ENCODE results near the gene DNAH10. TPM values are rescaled to one million over a fixed set of nuclear protein-coding genes. Genes with fewer than 3 reads are reported as not detected.

Gene DNAH10
- total and polyA plus RNA-seq, 2 of the 4 experiments (the other 2 are of a cell fraction), result 0.18 to 0.22 TPM

GRCh38 chr12:123741937-123742572 is 20.0 kb upstream of the DNAH10 start:
- Histone ChIP-seq H3K4me2 (ENCODE audit: low read depth, low read length) (no peak overlapping the region), H2BK120ac (ENCODE audit: low read depth, low read length) (no peak overlapping the region), H2AK9ac (replicated peaks; ENCODE audit: low read depth, low read length, poor library complexity) (no peak overlapping the region), H3K23ac (ENCODE audit: low read depth, low read length) (no peak overlapping the region), H4K8ac (ENCODE audit: low read depth in 2 of 2, low read length in 2 of 2) (no peak overlapping the region), H3K79me1 (ENCODE audit: low read depth in 1 of 2, low read length in 2 of 2) (no peaks in the 10 kb centered on the region; a peak in 3 of 4 replicates), H3K14ac (replicated peaks; ENCODE audit: low read depth, low read length) (no peak overlapping the region), H3K36me3 (ENCODE audit: control insufficient read depth, insufficient read depth, low read length) (peaks cover 36% of the 10 kb centered on the region), H2BK20ac (ENCODE audit: low read depth, low read length) (no peak overlapping the region), H4K5ac (ENCODE audit: low read depth, low read length) (no peak overlapping the region), H3K9me1 (ENCODE audit: insufficient read depth, low read length) (no peaks in the 10 kb centered on the region), H3K27me3 (ENCODE audit: control insufficient read depth, insufficient read depth, low read length) (no peaks in the 10 kb centered on the region), H3K9me3 (ENCODE audit: control insufficient read depth, insufficient read depth, low read length) (no peaks in the 10 kb centered on the region), H3K27ac (ENCODE audit: insufficient read depth, low read length) (no peak overlapping the region), H4K91ac (ENCODE audit: insufficient read depth, low read depth, low read length) (no peak overlapping the region), H3K4me1 (ENCODE audit: control insufficient read depth, insufficient read depth, low read length) (no peaks in the 10 kb centered on the region), H2AK5ac (ENCODE audit: low read depth, low read length) (no peak overlapping the region), H3K4me3 (ENCODE audit: insufficient read depth, low read depth, low read length) (no peak overlapping the region), H4K20me1 (ENCODE audit: insufficient read depth, low read length) (no peaks in the 10 kb centered on the region), H3K4ac (ENCODE audit: low read depth, low read length) (no peak overlapping the region), H2BK5ac (ENCODE audit: low read depth, low read length, poor library complexity, severe bottlenecking) (no peak overlapping the region), H2AFZ (replicated peaks; ENCODE audit: low read length, poor library complexity) (no peak overlapping the region), H2BK15ac (ENCODE audit: low read depth, low read length) (no peak overlapping the region), H3K18ac (ENCODE audit: low read depth, low read length) (no peak overlapping the region), H3K9ac (ENCODE audit: low read depth, low read length) (no peak overlapping the region), H3K56ac (ENCODE audit: extremely low read depth, insufficient read depth, low read length) (no peak overlapping the region)
- TF ChIP-seq ELK1 (IDR thresholded peaks at IDR 0.05; ENCODE audit: borderline replicate concordance, low read depth, low read length) (no peak), POLR2A (IDR thresholded peaks at IDR 0.05; ENCODE audit: low read depth, low read length) (no peak), SMC3 (IDR thresholded peaks at IDR 0.05; ENCODE audit: low read depth, low read length) (no peak), CEBPB (IDR thresholded peaks at IDR 0.05; ENCODE audit: low read depth, low read length) (no peak), MAZ (IDR thresholded peaks at IDR 0.05; ENCODE audit: borderline replicate concordance, low read depth, low read length) (no peak), USF2 (IDR thresholded peaks at IDR 0.05; ENCODE audit: low read depth, low read length) (no peak), CTCF (conservative IDR thresholded peaks at IDR 0.05; ENCODE audit: low read depth, low read length) (no peak), RFX5 (IDR thresholded peaks at IDR 0.05; ENCODE audit: low read depth, low read length) (no peak), BHLHE40 (IDR thresholded peaks at IDR 0.05; ENCODE audit: low read depth, low read length) (no peak), FOS (IDR thresholded peaks at IDR 0.05; ENCODE audit: low read depth, low read length) (no peak), NFE2L2 (IDR thresholded peaks at IDR 0.05; ENCODE audit: low read depth, low read length) (no peak), RCOR1 (IDR thresholded peaks at IDR 0.05; ENCODE audit: insufficient replicate concordance, low read length) (no peak), CHD1 (IDR thresholded peaks at IDR 0.05; ENCODE audit: low read depth, low read length) (no peak), MAFK (IDR thresholded peaks at IDR 0.05; ENCODE audit: low read depth, low read length) (no peak), RAD21 (IDR thresholded peaks at IDR 0.05; ENCODE audit: low read length) (no peak)
- CTCF ChIA-PET, result no interaction called here
- ATAC-seq (ENCODE audit: low read depth), result no peak
- no TSS peak for BruUV-seq (replicated peaks)
- dilution Hi-C loops (cut with HindIII; ENCODE audit: low sequenced_read_pairs, unreplicated experiment), result no loop called here
- POLR2A ChIA-PET (ENCODE audit: unreplicated experiment), result no interaction called here
- in situ Hi-C loops (cut with MboI; ENCODE audit: low sequenced_read_pairs), result no loop called here
- intact Hi-C loops (cut with micrococcal nuclease), result no loop called here
- no peak for DNase-seq
- 100% methylated on average over 2 of the region's 14 CpGs; no CpG with 5 or more reads in 1 of the 2 experiments for WGBS, 2 experiments (ENCODE audit: extremely low coverage in 2 of 2, insufficient read length in 1 of 2)
